Measurements from ENCODE around the gene HNRNPM.
"Not testable (repeated sequence)": the region's sequence is repeated elsewhere in the genome, so short reads cannot be mapped to it uniquely, and the experiment has no call there.

Gene HNRNPM

GRCh38 chr19:8416796-8417195, 28.0 kb upstream of the HNRNPM start:
- Histone ChIP-seq H3K79me2 (ENCODE audit: insufficient read depth, low read length) (no peaks in the 10 kb centered on the region), H3K9ac (ENCODE audit: low read depth, low read length, poor library complexity, severe bottlenecking) (no peak overlapping the region), H3K4me1 (ENCODE audit: insufficient read depth, low read length, poor library complexity, severe bottlenecking) (peaks cover 4% of the 10 kb centered on the region), H3F3A (ENCODE audit: low read depth) (no peaks in the 10 kb centered on the region), H3K4me2 (ENCODE audit: low read depth, low read length, poor library complexity, severe bottlenecking) (no peak overlapping the region), H3K4me3 (ENCODE audit: low read length, poor library complexity, severe bottlenecking) (no peak overlapping the region), H2AFZ (ENCODE audit: low read length) (no peak overlapping the region), H3K36me3 (ENCODE audit: insufficient read depth, low read length) (no peaks in the 10 kb centered on the region), H3K27me3 (ENCODE audit: insufficient read depth, low read length, poor library complexity, severe bottlenecking) (no peaks in the 10 kb centered on the region), H3K9me3 (ENCODE audit: insufficient read depth, low read depth, low read length) (no peaks in the 10 kb centered on the region), H3K9me2 (replicated peaks; ENCODE audit: low read depth, low read length) (no peaks in the 10 kb centered on the region), H4K20me1 (ENCODE audit: insufficient read depth, low read length, poor library complexity, severe bottlenecking) (no peaks in the 10 kb centered on the region)
- TF ChIP-seq, protein P1, sequence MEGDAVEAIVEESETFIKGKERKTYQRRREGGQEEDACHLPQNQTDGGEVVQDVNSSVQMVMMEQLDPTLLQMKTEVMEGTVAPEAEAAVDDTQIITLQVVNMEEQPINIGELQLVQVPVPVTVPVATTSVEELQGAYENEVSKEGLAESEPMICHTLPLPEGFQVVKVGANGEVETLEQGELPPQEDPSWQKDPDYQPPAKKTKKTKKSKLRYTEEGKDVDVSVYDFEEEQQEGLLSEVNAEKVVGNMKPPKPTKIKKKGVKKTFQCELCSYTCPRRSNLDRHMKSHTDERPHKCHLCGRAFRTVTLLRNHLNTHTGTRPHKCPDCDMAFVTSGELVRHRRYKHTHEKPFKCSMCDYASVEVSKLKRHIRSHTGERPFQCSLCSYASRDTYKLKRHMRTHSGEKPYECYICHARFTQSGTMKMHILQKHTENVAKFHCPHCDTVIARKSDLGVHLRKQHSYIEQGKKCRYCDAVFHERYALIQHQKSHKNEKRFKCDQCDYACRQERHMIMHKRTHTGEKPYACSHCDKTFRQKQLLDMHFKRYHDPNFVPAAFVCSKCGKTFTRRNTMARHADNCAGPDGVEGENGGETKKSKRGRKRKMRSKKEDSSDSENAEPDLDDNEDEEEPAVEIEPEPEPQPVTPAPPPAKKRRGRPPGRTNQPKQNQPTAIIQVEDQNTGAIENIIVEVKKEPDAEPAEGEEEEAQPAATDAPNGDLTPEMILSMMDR (conservative IDR thresholded peaks at IDR 0.05; ENCODE audit: low read length): no peak
- no peak for TF ChIP-seq EZH2phosphoT487 (IDR thresholded peaks at IDR 0.05; ENCODE audit: borderline replicate concordance)

- Histone ChIP-seq H4K20me1 (ENCODE audit: insufficient read depth, low read length, poor library complexity, severe bottlenecking) (no peaks in the 10 kb centered on the region), H3K4me3 (ENCODE audit: low read length, poor library complexity, severe bottlenecking) (no peak overlapping the region), H3K9me2 (replicated peaks; ENCODE audit: low read depth, low read length) (no peaks in the 10 kb centered on the region), H3K4me1 (ENCODE audit: insufficient read depth, low read length, poor library complexity, severe bottlenecking) (no peaks in the 10 kb centered on the region), H3K9ac (ENCODE audit: low read depth, low read length, poor library complexity, severe bottlenecking) (no peak overlapping the region), H3K4me2 (ENCODE audit: low read depth, low read length, poor library complexity, severe bottlenecking) (no peak overlapping the region), H3K9me3 (ENCODE audit: insufficient read depth, low read depth, low read length) (no peaks in the 10 kb centered on the region), H3K79me2 (ENCODE audit: insufficient read depth, low read length) (no peaks in the 10 kb centered on the region), H3F3A (ENCODE audit: low read depth) (no peaks in the 10 kb centered on the region), H3K36me3 (ENCODE audit: insufficient read depth, low read length) (no peaks in the 10 kb centered on the region), H2AFZ (ENCODE audit: low read length) (no peak overlapping the region), H3K27me3 (ENCODE audit: insufficient read depth, low read length, poor library complexity, severe bottlenecking) (no peaks in the 10 kb centered on the region)
- TF ChIP-seq, protein P1 (conservative IDR thresholded peaks at IDR 0.05; ENCODE audit: low read length): no peak
- no peak for TF ChIP-seq EZH2phosphoT487 (IDR thresholded peaks at IDR 0.05; ENCODE audit: borderline replicate concordance)
Observed at GRCh38 chr19:8421484-8422461, 23.0 kb upstream of the HNRNPM start.

GRCh38 chr19:8423817-8424223, 21.0 kb upstream of the HNRNPM start:
- no peaks in the 10 kb centered on the region for H3K79me2 ChIP-seq (ENCODE audit: insufficient read depth, low read length)
- no peaks in the 10 kb centered on the region for H3K9me2 ChIP-seq (replicated peaks; ENCODE audit: low read depth, low read length)
- no peaks in the 10 kb centered on the region for H3K36me3 ChIP-seq (ENCODE audit: insufficient read depth, low read length)
- H3K9me3 ChIP-seq (ENCODE audit: insufficient read depth, low read depth, low read length): no peaks in the 10 kb centered on the region
- H3K27me3 ChIP-seq (ENCODE audit: insufficient read depth, low read length, poor library complexity, severe bottlenecking): no peaks in the 10 kb centered on the region
- H3F3A ChIP-seq (ENCODE audit: low read depth): no peaks in the 10 kb centered on the region
- H4K20me1 ChIP-seq (ENCODE audit: insufficient read depth, low read length, poor library complexity, severe bottlenecking): no peaks in the 10 kb centered on the region
- H3K4me3 ChIP-seq (ENCODE audit: low read length, poor library complexity, severe bottlenecking): no peak overlapping the region
- TF ChIP-seq, protein P1 (conservative IDR thresholded peaks at IDR 0.05; ENCODE audit: low read length): no peak
- TF ChIP-seq EZH2phosphoT487 (IDR thresholded peaks at IDR 0.05; ENCODE audit: borderline replicate concordance): no peak
- no peak overlapping the region for H3K9ac ChIP-seq (ENCODE audit: low read depth, low read length, poor library complexity, severe bottlenecking)
- H2AFZ ChIP-seq (ENCODE audit: low read length): no peak overlapping the region
- H3K4me2 ChIP-seq (ENCODE audit: low read depth, low read length, poor library complexity, severe bottlenecking): no peak overlapping the region
- no peaks in the 10 kb centered on the region for H3K4me1 ChIP-seq (ENCODE audit: insufficient read depth, low read length, poor library complexity, severe bottlenecking)

DNA sequence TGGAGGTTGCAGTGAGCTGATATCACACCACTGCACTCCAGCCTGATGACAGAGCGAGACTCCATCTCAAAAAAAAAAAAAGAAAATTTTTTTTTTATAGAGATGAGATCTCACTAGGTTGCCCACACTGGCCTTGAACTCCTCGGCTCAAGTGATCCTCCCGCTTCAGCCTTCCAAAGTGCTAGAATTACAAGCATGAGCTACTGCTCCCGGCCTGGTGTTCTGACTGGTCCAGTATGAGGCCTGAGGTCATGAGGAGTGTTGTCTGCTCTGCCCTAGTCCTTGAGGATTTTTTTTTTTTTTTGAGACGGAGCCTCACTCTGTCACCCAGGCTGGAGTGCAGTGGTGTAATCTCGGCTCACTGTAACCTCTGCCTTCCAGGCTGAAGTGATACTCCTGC, 19.4 kb upstream of the HNRNPM start:
- not testable (repeated sequence) for H3K79me2 ChIP-seq (ENCODE audit: insufficient read depth, low read length); H3K4me2 ChIP-seq (ENCODE audit: low read depth, low read length, poor library complexity, severe bottlenecking); H3K9ac ChIP-seq (ENCODE audit: low read depth, low read length, poor library complexity, severe bottlenecking); H3K36me3 ChIP-seq (ENCODE audit: insufficient read depth, low read length); H3K9me3 ChIP-seq (ENCODE audit: insufficient read depth, low read depth, low read length); H3K4me1 ChIP-seq (ENCODE audit: insufficient read depth, low read length, poor library complexity, severe bottlenecking); H3K9me2 ChIP-seq (replicated peaks; ENCODE audit: low read depth, low read length); H3F3A ChIP-seq (ENCODE audit: low read depth); H3K27me3 ChIP-seq (ENCODE audit: insufficient read depth, low read length, poor library complexity, severe bottlenecking); H4K20me1 ChIP-seq (ENCODE audit: insufficient read depth, low read length, poor library complexity, severe bottlenecking); H3K4me3 ChIP-seq (ENCODE audit: low read length, poor library complexity, severe bottlenecking); H2AFZ ChIP-seq (ENCODE audit: low read length)
